ENCODE results near the gene TIMP2. TPM values are rescaled to one million over a fixed set of nuclear protein-coding genes. Genes with fewer than 3 reads are reported as not detected.
A peak's percentile ranks its signal among the peaks of the same experiment; 100 is the strongest.

Gene TIMP2
- total and polyA plus RNA-seq, 2 of the 13 experiments (the other 11 are each of a cell fraction or from before 2014, with no cell fraction given): 3.8 to 8.5 TPM

GRCh38 chr17:78903101-78903779 lies 21.9 kb downstream of the TIMP2 start, which contains the start of gene CEP295NL (continued):
- TF ChIP-seq REXO4 (CRISPR knock-in tag; IDR thresholded peaks at IDR 0.05; ENCODE audit: borderline replicate concordance) (no peak; the same call in 1 of the 2 replicates), SKI (IDR thresholded peaks at IDR 0.05; ENCODE audit: partially characterized antibody) (peak; percentile 12), ZNF772 (CRISPR knock-in tag; IDR thresholded peaks at IDR 0.05) (no peak), ZNF20 (CRISPR knock-in tag; IDR thresholded peaks at IDR 0.05) (no peak), HMGXB3 (CRISPR knock-in tag; IDR thresholded peaks at IDR 0.05; ENCODE audit: borderline replicate concordance) (no peak), DNMT3B (CRISPR knock-in tag; conservative IDR thresholded peaks at IDR 0.05) (no peak), MZF1 (CRISPR knock-in tag; IDR thresholded peaks at IDR 0.05; ENCODE audit: borderline replicate concordance) (no peak), ZBTB21 (CRISPR knock-in tag; IDR thresholded peaks at IDR 0.05) (peak; percentile 85; the same call in 1 of the 2 replicates), WIZ (CRISPR knock-in tag; IDR thresholded peaks at IDR 0.05) (no peak), ZNF484 (CRISPR knock-in tag; IDR thresholded peaks at IDR 0.05; ENCODE audit: borderline replicate concordance, low read depth) (no peak), RFX1 (IDR thresholded peaks at IDR 0.05) (peak; percentile 84), ZNF720 (CRISPR knock-in tag; IDR thresholded peaks at IDR 0.05) (no peak), PHF8 (CRISPR knock-in tag; IDR thresholded peaks at IDR 0.05) (no peak), ZNF737 (CRISPR knock-in tag; IDR thresholded peaks at IDR 0.05; ENCODE audit: borderline replicate concordance) (no peak)
- TF ChIP-seq, protein P1, sequence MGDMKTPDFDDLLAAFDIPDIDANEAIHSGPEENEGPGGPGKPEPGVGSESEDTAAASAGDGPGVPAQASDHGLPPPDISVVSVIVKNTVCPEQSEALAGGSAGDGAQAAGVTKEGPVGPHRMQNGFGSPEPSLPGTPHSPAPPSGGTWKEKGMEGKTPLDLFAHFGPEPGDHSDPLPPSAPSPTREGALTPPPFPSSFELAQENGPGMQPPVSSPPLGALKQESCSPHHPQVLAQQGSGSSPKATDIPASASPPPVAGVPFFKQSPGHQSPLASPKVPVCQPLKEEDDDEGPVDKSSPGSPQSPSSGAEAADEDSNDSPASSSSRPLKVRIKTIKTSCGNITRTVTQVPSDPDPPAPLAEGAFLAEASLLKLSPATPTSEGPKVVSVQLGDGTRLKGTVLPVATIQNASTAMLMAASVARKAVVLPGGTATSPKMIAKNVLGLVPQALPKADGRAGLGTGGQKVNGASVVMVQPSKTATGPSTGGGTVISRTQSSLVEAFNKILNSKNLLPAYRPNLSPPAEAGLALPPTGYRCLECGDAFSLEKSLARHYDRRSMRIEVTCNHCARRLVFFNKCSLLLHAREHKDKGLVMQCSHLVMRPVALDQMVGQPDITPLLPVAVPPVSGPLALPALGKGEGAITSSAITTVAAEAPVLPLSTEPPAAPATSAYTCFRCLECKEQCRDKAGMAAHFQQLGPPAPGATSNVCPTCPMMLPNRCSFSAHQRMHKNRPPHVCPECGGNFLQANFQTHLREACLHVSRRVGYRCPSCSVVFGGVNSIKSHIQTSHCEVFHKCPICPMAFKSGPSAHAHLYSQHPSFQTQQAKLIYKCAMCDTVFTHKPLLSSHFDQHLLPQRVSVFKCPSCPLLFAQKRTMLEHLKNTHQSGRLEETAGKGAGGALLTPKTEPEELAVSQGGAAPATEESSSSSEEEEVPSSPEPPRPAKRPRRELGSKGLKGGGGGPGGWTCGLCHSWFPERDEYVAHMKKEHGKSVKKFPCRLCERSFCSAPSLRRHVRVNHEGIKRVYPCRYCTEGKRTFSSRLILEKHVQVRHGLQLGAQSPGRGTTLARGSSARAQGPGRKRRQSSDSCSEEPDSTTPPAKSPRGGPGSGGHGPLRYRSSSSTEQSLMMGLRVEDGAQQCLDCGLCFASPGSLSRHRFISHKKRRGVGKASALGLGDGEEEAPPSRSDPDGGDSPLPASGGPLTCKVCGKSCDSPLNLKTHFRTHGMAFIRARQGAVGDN (CRISPR knock-in tag; IDR thresholded peaks at IDR 0.05): peak; percentile 28; the same call in 1 of the 2 replicates
- TF ChIP-seq, protein P2, sequence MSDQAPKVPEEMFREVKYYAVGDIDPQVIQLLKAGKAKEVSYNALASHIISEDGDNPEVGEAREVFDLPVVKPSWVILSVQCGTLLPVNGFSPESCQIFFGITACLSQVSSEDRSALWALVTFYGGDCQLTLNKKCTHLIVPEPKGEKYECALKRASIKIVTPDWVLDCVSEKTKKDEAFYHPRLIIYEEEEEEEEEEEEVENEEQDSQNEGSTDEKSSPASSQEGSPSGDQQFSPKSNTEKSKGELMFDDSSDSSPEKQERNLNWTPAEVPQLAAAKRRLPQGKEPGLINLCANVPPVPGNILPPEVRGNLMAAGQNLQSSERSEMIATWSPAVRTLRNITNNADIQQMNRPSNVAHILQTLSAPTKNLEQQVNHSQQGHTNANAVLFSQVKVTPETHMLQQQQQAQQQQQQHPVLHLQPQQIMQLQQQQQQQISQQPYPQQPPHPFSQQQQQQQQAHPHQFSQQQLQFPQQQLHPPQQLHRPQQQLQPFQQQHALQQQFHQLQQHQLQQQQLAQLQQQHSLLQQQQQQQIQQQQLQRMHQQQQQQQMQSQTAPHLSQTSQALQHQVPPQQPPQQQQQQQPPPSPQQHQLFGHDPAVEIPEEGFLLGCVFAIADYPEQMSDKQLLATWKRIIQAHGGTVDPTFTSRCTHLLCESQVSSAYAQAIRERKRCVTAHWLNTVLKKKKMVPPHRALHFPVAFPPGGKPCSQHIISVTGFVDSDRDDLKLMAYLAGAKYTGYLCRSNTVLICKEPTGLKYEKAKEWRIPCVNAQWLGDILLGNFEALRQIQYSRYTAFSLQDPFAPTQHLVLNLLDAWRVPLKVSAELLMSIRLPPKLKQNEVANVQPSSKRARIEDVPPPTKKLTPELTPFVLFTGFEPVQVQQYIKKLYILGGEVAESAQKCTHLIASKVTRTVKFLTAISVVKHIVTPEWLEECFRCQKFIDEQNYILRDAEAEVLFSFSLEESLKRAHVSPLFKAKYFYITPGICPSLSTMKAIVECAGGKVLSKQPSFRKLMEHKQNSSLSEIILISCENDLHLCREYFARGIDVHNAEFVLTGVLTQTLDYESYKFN (CRISPR knock-in tag; conservative IDR thresholded peaks at IDR 0.05): peak; percentile 56; the same call in 1 of the 2 replicates
